Measurements from ENCODE around the gene SNU13. TPM values are rescaled to one million over a fixed set of nuclear protein-coding genes. Genes with fewer than 3 reads are reported as not detected.

The SNU13 gene
- total RNA-seq, 1 donor from 2014 or later = 133 TPM

- Mint-ChIP-seq H3K36me3 (ENCODE audit: low read depth, unreplicated experiment) (peaks cover 21% of the 10 kb centered on the region), H3K27me3 (ENCODE audit: unreplicated experiment) (no peaks in the 10 kb centered on the region), H3K27ac (ENCODE audit: unreplicated experiment) (no peak overlapping the region), H3K4me3 (ENCODE audit: unreplicated experiment) (no peak overlapping the region), H3K9me3 (ENCODE audit: unreplicated experiment) (no peaks in the 10 kb centered on the region), H3K4me1 (ENCODE audit: unreplicated experiment) (no peaks in the 10 kb centered on the region)
- no peak for DNase-seq (ENCODE audit: low spot score)
- TF ChIP-seq CTCF (IDR thresholded peaks at IDR 0.05; ENCODE audit: unreplicated experiment) = no peak
These were observed 40.2 kb downstream of the SNU13 start for GRCh38 chr22:41648432-41648831.

DNA sequence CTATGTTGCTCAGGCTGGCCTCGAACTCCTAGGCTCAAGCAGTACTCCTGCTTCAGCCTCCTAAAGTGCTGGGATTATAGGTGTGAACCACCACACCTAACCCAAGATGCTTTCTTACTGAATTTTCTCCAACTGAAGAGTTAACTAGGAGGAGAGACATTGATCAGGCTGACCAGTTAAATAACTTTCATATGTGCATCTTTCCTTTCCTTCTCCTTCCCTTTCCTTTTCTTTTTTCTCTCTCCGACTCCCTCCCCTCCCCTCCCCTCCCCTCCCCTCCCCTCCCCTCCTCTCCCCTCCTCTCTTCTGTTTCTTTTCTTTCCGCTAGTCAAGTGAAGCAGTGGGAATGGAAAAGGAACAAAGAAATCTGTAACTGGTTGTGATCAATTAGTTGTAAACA lies 40.9 kb downstream of the SNU13 start:
- Mint-ChIP-seq H3K27me3 (ENCODE audit: unreplicated experiment) (no peaks in the 10 kb centered on the region), H3K4me1 (ENCODE audit: unreplicated experiment) (no peaks in the 10 kb centered on the region), H3K4me3 (ENCODE audit: unreplicated experiment) (no peak overlapping the region), H3K36me3 (ENCODE audit: low read depth, unreplicated experiment) (peaks cover 17% of the 10 kb centered on the region), H3K27ac (ENCODE audit: unreplicated experiment) (no peak overlapping the region), H3K9me3 (ENCODE audit: unreplicated experiment) (no peaks in the 10 kb centered on the region)
- no peak for TF ChIP-seq CTCF (IDR thresholded peaks at IDR 0.05; ENCODE audit: unreplicated experiment)
- no peak for DNase-seq (ENCODE audit: low spot score)

- H3K4me1 Mint-ChIP-seq (ENCODE audit: unreplicated experiment) = no peaks in the 10 kb centered on the region
- TF ChIP-seq CTCF (IDR thresholded peaks at IDR 0.05; ENCODE audit: unreplicated experiment) = no peak
- no peaks in the 10 kb centered on the region for H3K9me3 Mint-ChIP-seq (ENCODE audit: unreplicated experiment)
- no peak overlapping the region for H3K4me3 Mint-ChIP-seq (ENCODE audit: unreplicated experiment)
- DNase-seq (ENCODE audit: low spot score) = no peak
- H3K27me3 Mint-ChIP-seq (ENCODE audit: unreplicated experiment) = no peaks in the 10 kb centered on the region
- H3K36me3 Mint-ChIP-seq (ENCODE audit: low read depth, unreplicated experiment) = peaks cover 23% of the 10 kb centered on the region
- H3K27ac Mint-ChIP-seq (ENCODE audit: unreplicated experiment) = no peak overlapping the region
These were observed 46.1 kb downstream of the SNU13 start for GRCh38 chr22:41642331-41643110.

GRCh38 chr22:41641854-41642253 lies 46.8 kb downstream of the SNU13 start:
- peaks cover 23% of the 10 kb centered on the region for H3K36me3 Mint-ChIP-seq (ENCODE audit: low read depth, unreplicated experiment)

More at GRCh38 chr22:41641854-41642253, 46.8 kb downstream of the SNU13 start:
- H3K27me3 Mint-ChIP-seq (ENCODE audit: unreplicated experiment) = no peaks in the 10 kb centered on the region
- TF ChIP-seq CTCF (IDR thresholded peaks at IDR 0.05; ENCODE audit: unreplicated experiment) = no peak
- H3K4me3 Mint-ChIP-seq (ENCODE audit: unreplicated experiment) = peak overlapping the region; percentile 7
- H3K27ac Mint-ChIP-seq (ENCODE audit: unreplicated experiment) = no peak overlapping the region
- H3K9me3 Mint-ChIP-seq (ENCODE audit: unreplicated experiment) = no peaks in the 10 kb centered on the region
- no peaks in the 10 kb centered on the region for H3K4me1 Mint-ChIP-seq (ENCODE audit: unreplicated experiment)
- DNase-seq (ENCODE audit: low spot score) = no peak

Measured in endothelial cell (in vitro differentiated cells).